ENCODE results near the gene NR6A1.
"Not testable (repeated sequence)": the region's sequence is repeated elsewhere in the genome, so short reads cannot be mapped to it uniquely, and the experiment has no call there.

The NR6A1 gene

GRCh38 chr9:124773473-124774128 is 2.5 kb upstream of the NR6A1 start:
- TF ChIP-seq ZNF239 (tag by site-specific recombination; IDR thresholded peaks at IDR 0.05): no peak
- no peak for TF ChIP-seq CTCF (tag by site-specific recombination; IDR thresholded peaks at IDR 0.05)
- TF ChIP-seq ZNF391 (tag by site-specific recombination; IDR thresholded peaks at IDR 0.05; ENCODE audit: borderline replicate concordance, low read depth): no peak
- no peak for TF ChIP-seq ZNF140 (tag by site-specific recombination; IDR thresholded peaks at IDR 0.05)
- TF ChIP-seq ZSCAN4 (tag by site-specific recombination; IDR thresholded peaks at IDR 0.05): no peak
- no peak for TF ChIP-seq ZNF645 (tag by site-specific recombination; IDR thresholded peaks at IDR 0.05)
- no peak for TF ChIP-seq ZSCAN30 (tag by site-specific recombination; IDR thresholded peaks at IDR 0.05)
- no peak for TF ChIP-seq ZNF621 (tag by site-specific recombination; IDR thresholded peaks at IDR 0.05)
- no peak for TF ChIP-seq ZNF670 (tag by site-specific recombination; IDR thresholded peaks at IDR 0.05; ENCODE audit: low read depth)
- TF ChIP-seq ZNF48 (tag by site-specific recombination; IDR thresholded peaks at IDR 0.05): no peak
- TF ChIP-seq ZEB2 (tag by site-specific recombination; IDR thresholded peaks at IDR 0.05): no peak
- no peak for TF ChIP-seq ZNF354C (tag by site-specific recombination; IDR thresholded peaks at IDR 0.05; ENCODE audit: borderline replicate concordance, low read depth)
- no peak for TF ChIP-seq KLF10 (tag by site-specific recombination; IDR thresholded peaks at IDR 0.05)
- no peak for TF ChIP-seq ZNF843 (tag by site-specific recombination; IDR thresholded peaks at IDR 0.05)
- TF ChIP-seq PRDM4 (tag by site-specific recombination; IDR thresholded peaks at IDR 0.05): no peak
- no peak for TF ChIP-seq HIC1 (tag by site-specific recombination; IDR thresholded peaks at IDR 0.05)
- TF ChIP-seq ZNF776 (tag by site-specific recombination; IDR thresholded peaks at IDR 0.05; ENCODE audit: borderline replicate concordance): no peak
- TF ChIP-seq MYNN (tag by site-specific recombination; IDR thresholded peaks at IDR 0.05; ENCODE audit: borderline replicate concordance): no peak
- TF ChIP-seq ZNF366 (tag by site-specific recombination; conservative IDR thresholded peaks at IDR 0.05): no peak
- TF ChIP-seq ZSCAN18 (tag by site-specific recombination; IDR thresholded peaks at IDR 0.05): no peak
- ChIA-PET POLR2A (interaction anchor here (4.8 to 11.9 kb wide), 2 partner anchors 81 to 88 kb away, joined by 46 to 201 read pairs; partner anchors contain the start of genes ARPC5L, RPL35 and WDR38), CTCF (interaction anchor here (0.5 to 16.2 kb wide), 29 partner anchors 8 to 1757 kb away, joined by 3 to 1257 read pairs (median 6); partner anchors contain the start of genes ARPC5L, RPL35 and WDR38)
- H3K9me3 ChIP-seq (ENCODE audit: control insufficient read depth, insufficient read depth, low read depth, low read length): no peaks in the 10 kb centered on the region
- no peak overlapping the region for H3K27ac ChIP-seq (ENCODE audit: extremely low read depth, low read depth, low read length)
- peaks cover 1% of the 10 kb centered on the region for H3K4me1 ChIP-seq (ENCODE audit: control insufficient read depth, insufficient read depth, low read length)
- no peaks in the 10 kb centered on the region for H3K36me3 ChIP-seq (ENCODE audit: control insufficient read depth in 2 of 2, insufficient read depth in 1 of 2, low read length in 2 of 2)
- no peak overlapping the region for H3K4me3 ChIP-seq (ENCODE audit: low read depth, low read length)

GRCh38 chr9:124772877-124773276 is 1.8 kb upstream of the NR6A1 start:
- not testable (repeated sequence) for H3K27ac ChIP-seq (ENCODE audit: extremely low read depth, low read depth, low read length)

More at GRCh38 chr9:124772877-124773276, 1.8 kb upstream of the NR6A1 start:
- not testable (repeated sequence) for H3K9me3 ChIP-seq (ENCODE audit: control insufficient read depth, insufficient read depth, low read depth, low read length); H3K36me3 ChIP-seq (ENCODE audit: control insufficient read depth in 2 of 2, insufficient read depth in 1 of 2, low read length in 2 of 2); H3K4me1 ChIP-seq (ENCODE audit: control insufficient read depth, insufficient read depth, low read length); H3K4me3 ChIP-seq (ENCODE audit: low read depth, low read length)
- POLR2A ChIA-PET: interaction anchor here (3.1 to 11.9 kb wide), 3 partner anchors 82 to 97 kb away, joined by 13 to 201 read pairs (median 46); partner anchors contain the start of genes ARPC5L, RPL35 and WDR38
- CTCF ChIA-PET: interaction anchor here (0.5 to 16.2 kb wide), 19 partner anchors 9 to 603 kb away, joined by 3 to 1257 read pairs (median 12); partner anchors contain the start of genes ARPC5L, RPL35 and WDR38

All from HEK293 (cell line).